ENCODE results near the gene FLT4. TPM values are rescaled to one million over a fixed set of nuclear protein-coding genes. Genes with fewer than 3 reads are reported as not detected.

Gene FLT4
- total RNA-seq, 2 experiments from 2014 or later = not detected

- Histone ChIP-seq H3K27ac (ENCODE audit: low read depth, low read length, poor library complexity, severe bottlenecking) (no peak overlapping the region), H3K36me3 (ENCODE audit: insufficient read depth, low read length) (peaks cover 93% of the 10 kb centered on the region), H3K9me3 (ENCODE audit: low read length) (no peaks in the 10 kb centered on the region), H3K79me2 (ENCODE audit: insufficient read depth, low read depth, low read length) (no peaks in the 10 kb centered on the region), H3K4me2 (ENCODE audit: low read length) (no peak overlapping the region), H4K20me1 (ENCODE audit: insufficient read depth, low read length) (no peaks in the 10 kb centered on the region), H3K4me1 (ENCODE audit: insufficient read depth, low read length, poor library complexity, severe bottlenecking) (no peaks in the 10 kb centered on the region), H3K4me3 (ENCODE audit: low read depth, low read length, poor library complexity, severe bottlenecking) (no peak overlapping the region), H2AFZ (ENCODE audit: low read length) (no peak overlapping the region), H3K9me2 (ENCODE audit: insufficient read depth, low read length) (no peaks in the 10 kb centered on the region)
- POLR2A ChIA-PET = interaction anchor here (0.5 to 1.7 kb wide), 2 partner anchors 8 to 12 kb away, joined by 5 to 7 read pairs; no protein-coding TSS in a partner anchor
- TF ChIP-seq EZH2phosphoT487 (IDR thresholded peaks at IDR 0.05; ENCODE audit: borderline replicate concordance, low read depth, low read length) (no peak), CTCF (conservative IDR thresholded peaks at IDR 0.05; ENCODE audit: low read length) (no peak)
- CTCF ChIA-PET (ENCODE audit: unreplicated experiment) = no interaction called here
- intact Hi-C loops (cut with micrococcal nuclease; ENCODE audit: unreplicated experiment) = no loop called here
- BruUV-seq (replicated peaks) = no TSS peak
- DNase-seq (ENCODE audit: low spot score) = no peak
These were observed 80.5 kb downstream of the FLT4 start for GRCh38 chr5:180568914-180569313.

- Histone ChIP-seq H2AFZ (ENCODE audit: low read length) (no peak overlapping the region), H3K4me3 (ENCODE audit: low read depth, low read length, poor library complexity, severe bottlenecking) (no peak overlapping the region), H3K36me3 (ENCODE audit: insufficient read depth, low read length) (peaks cover 91% of the 10 kb centered on the region), H3K79me2 (ENCODE audit: insufficient read depth, low read depth, low read length) (no peaks in the 10 kb centered on the region), H3K4me2 (ENCODE audit: low read length) (no peak overlapping the region), H3K27ac (ENCODE audit: low read depth, low read length, poor library complexity, severe bottlenecking) (no peak overlapping the region), H4K20me1 (ENCODE audit: insufficient read depth, low read length) (no peaks in the 10 kb centered on the region), H3K9me2 (ENCODE audit: insufficient read depth, low read length) (no peaks in the 10 kb centered on the region), H3K9me3 (ENCODE audit: low read length) (no peaks in the 10 kb centered on the region), H3K4me1 (ENCODE audit: insufficient read depth, low read length, poor library complexity, severe bottlenecking) (no peaks in the 10 kb centered on the region)
- DNase-seq (ENCODE audit: low spot score) = no peak
- no TSS peak for BruUV-seq (replicated peaks)
- ChIA-PET POLR2A (no interaction called here), CTCF (ENCODE audit: unreplicated experiment) (no interaction called here)
- no peak for TF ChIP-seq CTCF (conservative IDR thresholded peaks at IDR 0.05; ENCODE audit: low read length)
- no peak for TF ChIP-seq EZH2phosphoT487 (IDR thresholded peaks at IDR 0.05; ENCODE audit: borderline replicate concordance, low read depth, low read length)
- intact Hi-C loops (cut with micrococcal nuclease; ENCODE audit: unreplicated experiment) = no loop called here
These were observed 85.4 kb downstream of the FLT4 start for GRCh38 chr5:180563994-180564393.

GRCh38 chr5:180558232-180558631 is 91.2 kb downstream of the FLT4 start:
- Histone ChIP-seq H3K9me3 (ENCODE audit: low read length) (no peaks in the 10 kb centered on the region), H3K4me2 (ENCODE audit: low read length) (no peak overlapping the region), H3K9me2 (ENCODE audit: insufficient read depth, low read length) (no peaks in the 10 kb centered on the region), H4K20me1 (ENCODE audit: insufficient read depth, low read length) (no peaks in the 10 kb centered on the region), H3K4me3 (ENCODE audit: low read depth, low read length, poor library complexity, severe bottlenecking) (no peak overlapping the region), H3K27ac (ENCODE audit: low read depth, low read length, poor library complexity, severe bottlenecking) (no peak overlapping the region), H3K79me2 (ENCODE audit: insufficient read depth, low read depth, low read length) (no peaks in the 10 kb centered on the region), H2AFZ (ENCODE audit: low read length) (no peak overlapping the region), H3K36me3 (ENCODE audit: insufficient read depth, low read length) (peaks cover 88% of the 10 kb centered on the region), H3K4me1 (ENCODE audit: insufficient read depth, low read length, poor library complexity, severe bottlenecking) (no peaks in the 10 kb centered on the region)
- intact Hi-C loops (cut with micrococcal nuclease; ENCODE audit: unreplicated experiment) = no loop called here
- no peak for DNase-seq (ENCODE audit: low spot score)
- ChIA-PET POLR2A (interaction anchor here (0.6 kb wide), 2 partner anchors 29 to 777 kb away, joined by 3 to 5 read pairs; no protein-coding TSS in a partner anchor), CTCF (ENCODE audit: unreplicated experiment) (no interaction called here)
- BruUV-seq (replicated peaks) = no TSS peak
- TF ChIP-seq CTCF (conservative IDR thresholded peaks at IDR 0.05; ENCODE audit: low read length) (no peak), EZH2phosphoT487 (IDR thresholded peaks at IDR 0.05; ENCODE audit: borderline replicate concordance, low read depth, low read length) (no peak)
